HG03045 (cell line): ENCODE measurements around the gene PPP3CA.

Experiments used
- ATAC-seq: cut with Tn5 transposase; IDR thresholded peaks from one replicate; pipeline ENCODE4 v1.9.1; 2021; ENCODE audit warnings: mild to moderate bottlenecking, moderate library complexity; ENCODE audit not compliant: unreplicated experiment

Gene PPP3CA

GRCh38 chr4:100977746-100978397 is 369.5 kb downstream of the PPP3CA start:
- ATAC-seq: no peak

- ATAC-seq: no peak
Measured at GRCh38 chr4:100977274-100977673, 370.1 kb downstream of the PPP3CA start.
